SW480 (cell line): Measurements from ENCODE around the gene TRABD2B.

ENCODE experiments used
- DNase-seq: peaks from one replicate; pipeline ENCODE4 v3.0.0-alpha.2; 2016; ENCODE audit warnings: low spot score

Gene TRABD2B

DNA sequence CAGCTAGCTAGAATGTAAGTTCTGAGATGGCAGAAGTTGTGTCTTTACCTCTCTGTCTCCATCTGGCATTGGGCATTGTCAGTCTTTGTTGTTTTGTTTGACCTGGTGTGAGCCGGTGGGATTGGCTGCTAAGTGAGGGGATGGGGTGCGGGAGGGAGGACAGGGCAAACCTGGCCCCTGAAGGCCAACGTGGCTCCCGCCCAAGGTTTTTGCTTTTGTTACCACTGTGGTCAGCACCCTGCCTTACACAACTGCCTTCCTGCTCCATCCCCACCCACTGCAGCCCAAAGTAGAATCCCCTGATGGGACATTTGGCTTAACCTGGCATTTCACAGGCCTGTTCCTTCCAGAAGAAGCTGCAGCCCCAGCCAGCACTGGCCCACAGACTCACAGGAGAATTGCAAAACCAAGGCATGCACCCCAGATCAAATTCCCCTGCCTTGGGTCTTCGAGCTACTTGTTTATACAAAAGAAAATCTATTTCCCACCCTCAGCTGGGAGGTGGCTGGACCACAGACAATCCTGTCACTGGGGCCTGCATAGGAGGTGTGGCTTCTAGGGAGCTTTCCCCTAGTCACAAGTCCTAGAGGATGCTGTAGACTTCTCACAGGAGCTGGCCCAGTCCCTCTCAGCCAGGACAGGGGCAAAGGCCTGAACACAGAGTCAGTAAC lies 147.5 kb downstream of the TRABD2B start:
- no peak for DNase-seq

DNA sequence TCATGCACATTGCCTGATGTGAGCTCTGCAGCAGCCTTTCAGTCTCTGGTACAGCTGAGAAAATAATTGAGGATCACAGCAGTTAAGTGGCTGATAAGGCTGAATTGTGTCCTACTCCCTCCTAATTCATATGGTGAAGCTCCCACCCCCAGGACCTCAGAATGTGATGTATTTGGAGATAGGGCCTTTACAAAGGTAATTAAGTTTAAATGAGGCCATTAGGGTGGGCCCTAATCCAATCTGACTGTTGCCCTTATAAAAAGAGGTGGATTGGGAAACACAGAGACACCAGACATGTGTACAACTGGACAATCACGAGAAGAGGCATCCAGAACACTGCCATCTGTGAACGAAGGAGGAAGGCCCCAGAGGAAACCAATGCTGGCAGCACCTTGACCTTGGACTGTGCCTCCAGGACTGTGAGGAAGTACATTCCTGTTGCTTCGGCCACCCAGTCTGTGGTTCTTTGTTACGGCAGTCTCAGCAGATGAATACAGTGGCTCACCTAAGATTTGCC lies 148.1 kb downstream of the TRABD2B start:
- DNase-seq = no peak

DNA sequence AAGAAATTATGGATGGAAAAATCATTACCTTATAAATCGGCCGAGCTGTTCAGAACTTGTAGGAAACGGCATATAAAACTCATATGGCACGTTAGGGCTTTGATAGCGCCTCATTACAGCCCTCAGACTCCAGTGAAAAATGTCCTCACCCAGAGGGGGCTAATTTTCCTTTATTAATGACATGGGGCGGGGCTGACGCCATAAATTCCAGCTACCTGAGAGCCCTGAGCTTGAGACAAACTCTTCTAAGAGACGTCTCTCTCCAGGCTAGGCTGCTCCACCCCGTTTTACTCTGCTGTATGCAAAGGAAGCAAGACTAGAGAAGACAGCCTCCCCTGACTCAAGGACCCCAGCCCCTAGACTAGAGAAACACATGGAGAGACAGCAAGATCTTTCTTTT lies 149.4 kb downstream of the TRABD2B start:
- DNase-seq = no peak

DNA sequence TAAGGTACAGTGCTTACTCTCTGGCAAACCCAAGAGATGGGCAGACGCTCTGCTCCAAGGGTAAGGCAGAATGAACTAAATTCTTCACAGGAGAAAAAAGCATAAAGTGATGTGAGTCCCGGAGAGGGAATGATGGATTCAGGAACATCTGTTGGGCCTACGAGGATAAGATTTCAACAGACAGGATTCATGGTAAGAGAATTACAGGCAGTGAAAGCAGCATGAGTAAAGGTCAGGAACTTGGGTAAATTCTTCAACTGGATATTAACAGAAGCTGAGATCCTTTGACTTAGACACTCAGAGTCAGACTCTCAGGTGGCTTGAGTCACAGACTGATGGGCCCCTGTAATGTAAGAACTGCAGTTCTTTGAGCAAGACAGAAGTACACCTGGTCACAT lies 152.6 kb downstream of the TRABD2B start:
- DNase-seq = no peak

DNA sequence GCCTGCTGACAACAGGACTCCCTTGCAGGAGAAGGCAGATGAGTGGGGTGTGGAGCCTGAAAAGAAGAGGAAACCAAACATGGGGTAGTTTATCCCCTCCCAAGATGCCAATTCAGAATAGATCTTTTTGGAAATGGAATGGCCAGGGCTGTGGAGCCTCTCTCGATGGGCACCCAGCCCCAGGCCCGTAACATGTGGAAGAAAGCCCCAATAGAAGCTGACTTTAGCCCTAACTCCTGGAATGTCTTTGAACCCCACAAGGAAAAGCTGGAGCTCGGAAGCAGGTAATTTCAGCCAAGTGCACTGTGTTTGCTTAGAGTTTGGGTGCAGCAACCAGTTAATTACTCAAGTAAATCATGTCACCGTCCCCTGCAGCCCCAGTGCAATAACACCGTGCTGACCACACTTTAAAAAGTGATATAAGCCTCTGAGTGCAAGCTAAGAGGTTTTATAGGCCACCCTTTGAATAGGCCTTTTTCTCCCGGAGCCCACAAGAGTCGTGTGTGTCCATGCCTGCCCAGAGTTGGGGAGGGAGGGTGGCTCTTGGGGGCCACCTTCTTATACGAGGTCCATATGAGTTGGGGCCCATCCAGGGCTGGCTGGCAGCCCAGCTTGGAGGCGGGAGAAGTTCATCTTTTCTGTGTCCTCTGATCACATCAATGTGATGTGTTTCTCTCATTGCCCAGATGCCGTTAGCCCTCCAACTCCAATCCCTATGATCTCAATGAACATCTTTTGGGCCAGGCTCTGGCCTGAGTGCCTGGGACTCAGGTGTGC lies 153.2 kb downstream of the TRABD2B start:
- no peak for DNase-seq

DNA sequence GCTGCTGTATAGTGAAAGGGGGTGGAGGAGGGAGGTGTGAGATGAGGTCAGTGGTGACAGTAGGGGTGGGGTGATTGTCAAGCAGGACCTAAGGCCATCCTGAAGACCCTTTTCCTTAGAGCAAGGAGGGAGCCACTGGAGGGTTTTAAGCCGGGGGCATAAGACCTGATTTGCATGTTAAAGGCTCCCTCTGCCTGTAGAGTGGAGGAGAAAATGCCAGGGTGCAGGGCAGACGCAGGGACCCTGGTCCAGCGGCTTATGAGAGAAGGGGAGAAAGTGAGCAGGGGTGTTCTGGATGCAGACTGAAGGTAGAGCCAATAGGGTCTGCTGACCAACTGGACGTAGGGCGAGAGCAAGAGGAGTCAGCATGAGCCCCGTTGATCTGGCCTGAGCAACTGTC lies 154.1 kb downstream of the TRABD2B start:
- DNase-seq = no peak

DNA sequence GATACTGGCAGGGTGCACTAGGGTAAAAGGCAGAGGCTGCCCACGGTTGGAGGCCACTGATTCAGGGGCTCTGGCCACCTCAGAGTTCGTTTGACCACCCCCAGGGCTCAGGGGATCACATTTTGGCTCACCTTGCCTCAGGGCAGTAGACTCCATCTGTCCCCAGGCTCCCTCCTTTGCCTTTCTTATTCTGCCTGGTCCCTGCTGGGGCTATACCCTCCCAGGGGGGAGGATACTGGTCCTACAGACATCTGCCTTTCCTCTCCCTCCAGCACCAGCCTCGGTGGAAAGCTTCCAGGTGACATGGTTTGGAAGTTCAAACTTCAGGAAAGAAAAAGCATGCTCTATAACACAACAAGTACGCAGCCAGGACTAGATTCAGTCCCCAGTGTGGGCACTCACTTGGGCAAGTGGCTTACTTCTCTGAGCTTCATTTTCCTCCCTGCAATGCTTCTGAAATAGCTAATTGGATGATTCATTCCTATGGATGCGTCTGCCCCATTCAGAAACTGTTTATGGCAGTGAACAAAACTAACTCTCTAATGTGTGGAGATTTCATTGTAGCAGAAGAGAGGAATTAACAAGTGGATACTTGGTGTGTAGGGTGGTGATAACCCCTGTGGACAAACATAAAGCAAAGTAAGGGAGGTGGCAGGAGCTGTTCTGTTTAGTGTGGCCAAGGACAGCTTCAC lies 154.8 kb downstream of the TRABD2B start:
- no peak for DNase-seq

DNA sequence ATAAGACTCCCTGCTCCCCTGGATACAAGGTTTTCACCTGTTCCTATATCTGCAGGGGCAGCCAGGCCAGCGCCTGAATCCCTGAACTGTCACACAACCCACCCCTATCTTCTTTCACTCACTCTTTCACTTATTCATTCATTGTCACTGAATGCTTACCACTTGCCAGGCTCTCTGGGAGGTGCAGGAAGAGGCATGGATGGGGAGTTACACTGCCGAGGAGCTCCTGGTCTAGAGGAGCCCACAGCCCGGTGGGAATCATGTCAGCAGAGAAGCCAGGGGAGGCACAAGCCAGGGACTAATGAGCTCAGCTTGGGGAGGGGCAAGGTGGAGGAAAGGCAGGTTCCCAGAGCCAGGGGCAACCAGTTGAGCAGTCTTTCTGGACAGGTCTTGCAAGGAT lies 155.8 kb downstream of the TRABD2B start:
- DNase-seq = no peak

DNA sequence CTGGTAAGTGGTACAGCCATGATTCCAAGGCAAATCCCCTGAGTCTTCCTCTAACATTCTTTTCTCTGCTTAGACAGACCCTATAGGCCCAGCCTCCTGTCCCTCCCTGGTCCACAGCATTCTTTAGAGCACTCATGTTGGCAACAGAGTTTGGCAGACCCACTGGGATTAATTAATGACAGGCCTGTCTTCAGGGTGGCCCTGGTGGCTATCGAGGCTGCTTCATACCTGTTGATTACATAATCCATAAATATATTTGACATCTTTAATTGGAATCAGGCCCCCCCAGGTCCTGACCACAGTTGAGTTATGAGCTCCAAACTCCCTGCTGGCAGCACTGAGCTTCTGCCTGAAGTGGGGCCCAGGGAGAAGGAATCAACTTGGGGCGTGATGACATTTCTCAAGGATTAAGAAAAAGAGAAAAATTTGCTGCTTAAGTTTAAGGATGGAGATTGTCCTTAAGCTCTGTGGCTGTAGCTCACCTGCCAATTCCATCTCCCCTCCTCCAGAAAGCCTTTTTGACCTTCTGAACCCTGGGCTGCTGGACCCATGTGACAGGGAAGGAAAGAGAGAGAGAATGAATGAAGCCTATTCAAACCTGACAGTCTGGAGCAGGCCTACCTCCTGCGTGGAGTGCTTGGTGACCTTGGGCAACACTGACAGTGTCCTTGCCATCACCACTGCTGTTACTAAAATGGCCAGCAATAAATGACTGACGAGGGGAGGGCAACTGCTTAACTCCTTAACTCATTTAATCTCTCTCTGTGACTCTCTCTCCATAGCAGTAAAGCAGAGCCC lies 156.6 kb downstream of the TRABD2B start:
- no peak for DNase-seq

DNA sequence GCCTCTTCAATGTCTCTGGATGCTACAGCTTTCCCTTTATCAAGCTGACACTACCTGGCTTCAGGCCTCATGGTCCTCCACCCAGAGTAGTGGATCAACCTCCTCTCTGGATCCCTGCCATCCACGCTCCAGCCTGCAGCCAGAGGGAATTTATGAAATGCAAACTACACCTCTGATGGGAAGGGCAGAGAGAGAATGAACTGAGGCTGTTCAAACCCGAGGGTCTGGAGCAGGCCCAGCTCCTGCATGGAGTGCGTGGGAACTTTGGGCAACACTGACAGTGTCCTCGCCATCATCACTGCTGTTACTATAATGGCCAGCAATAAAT lies 157.8 kb downstream of the TRABD2B start:
- DNase-seq = no peak

DNA sequence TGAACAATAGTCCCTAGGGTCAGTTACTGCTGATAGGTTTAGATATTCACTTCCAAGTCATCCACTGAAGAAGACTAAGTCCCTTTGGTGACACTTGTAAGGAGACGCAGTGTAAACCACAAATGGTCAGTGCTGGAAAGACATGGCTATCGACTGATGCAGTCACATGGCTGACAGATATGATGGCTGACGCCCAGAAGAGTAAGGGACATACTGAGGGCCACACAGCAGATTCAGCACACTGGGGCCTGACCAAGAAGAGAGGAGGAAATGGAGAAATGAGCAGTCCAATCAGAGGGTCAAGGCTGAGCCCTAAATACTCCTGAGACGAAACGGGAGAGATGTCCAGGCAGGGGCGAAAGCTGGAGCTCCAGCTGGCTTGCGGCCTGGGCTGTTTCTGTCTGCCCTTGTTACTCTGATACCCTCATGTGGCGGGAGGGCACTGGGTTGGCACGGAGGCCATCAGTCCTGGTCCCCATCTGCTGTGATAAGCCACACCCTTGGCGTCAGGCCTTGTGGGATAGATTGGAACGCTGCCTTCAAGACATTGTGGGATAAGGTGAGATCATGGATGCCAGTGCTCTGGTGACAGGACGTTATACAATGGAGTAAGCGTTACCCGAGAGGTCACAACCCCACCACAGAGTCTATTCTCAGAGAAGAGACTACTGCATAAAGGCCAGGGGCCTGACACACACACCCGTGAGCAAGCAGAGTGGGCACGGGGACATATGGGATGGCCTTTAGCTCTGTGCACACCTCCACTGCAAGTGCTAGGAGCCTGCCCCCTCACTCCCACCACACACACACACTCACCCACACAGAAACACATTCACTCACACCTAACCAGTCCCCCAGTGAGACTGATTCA lies 158.4 kb downstream of the TRABD2B start:
- DNase-seq = no peak

DNA sequence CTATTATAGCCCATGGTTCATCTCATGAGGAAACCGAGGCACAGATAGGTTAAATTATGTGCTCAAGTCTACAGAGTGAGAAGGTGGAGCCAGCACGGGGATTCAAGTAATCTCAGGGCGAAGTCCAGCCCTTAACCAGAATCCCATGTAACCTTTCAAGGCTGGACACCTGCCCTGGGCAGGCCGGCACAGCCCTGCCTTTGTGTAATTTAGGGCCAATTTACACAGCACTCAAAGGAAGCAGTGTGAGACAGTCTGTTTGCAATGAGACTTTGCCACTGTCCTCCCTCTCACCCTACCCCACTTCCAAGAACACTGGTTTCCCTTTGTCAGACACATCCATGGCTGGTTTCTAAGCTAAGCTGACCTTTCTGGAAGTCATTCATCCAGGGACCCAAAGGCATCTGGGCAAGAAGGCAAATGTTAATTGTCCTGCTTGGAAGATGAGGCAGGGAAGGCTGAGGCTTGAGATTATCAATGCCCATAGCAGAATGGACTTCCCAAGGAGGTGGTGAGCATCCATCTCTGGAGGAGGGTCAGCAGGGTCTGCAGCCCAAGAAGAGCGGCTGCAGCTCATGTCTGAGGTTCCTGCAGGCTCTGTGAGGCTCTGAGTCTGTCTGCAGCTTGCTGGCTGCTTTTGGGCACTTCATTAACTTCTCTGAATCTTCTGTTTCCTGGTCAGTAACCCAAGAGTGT lies 159.2 kb downstream of the TRABD2B start:
- DNase-seq = no peak

DNA sequence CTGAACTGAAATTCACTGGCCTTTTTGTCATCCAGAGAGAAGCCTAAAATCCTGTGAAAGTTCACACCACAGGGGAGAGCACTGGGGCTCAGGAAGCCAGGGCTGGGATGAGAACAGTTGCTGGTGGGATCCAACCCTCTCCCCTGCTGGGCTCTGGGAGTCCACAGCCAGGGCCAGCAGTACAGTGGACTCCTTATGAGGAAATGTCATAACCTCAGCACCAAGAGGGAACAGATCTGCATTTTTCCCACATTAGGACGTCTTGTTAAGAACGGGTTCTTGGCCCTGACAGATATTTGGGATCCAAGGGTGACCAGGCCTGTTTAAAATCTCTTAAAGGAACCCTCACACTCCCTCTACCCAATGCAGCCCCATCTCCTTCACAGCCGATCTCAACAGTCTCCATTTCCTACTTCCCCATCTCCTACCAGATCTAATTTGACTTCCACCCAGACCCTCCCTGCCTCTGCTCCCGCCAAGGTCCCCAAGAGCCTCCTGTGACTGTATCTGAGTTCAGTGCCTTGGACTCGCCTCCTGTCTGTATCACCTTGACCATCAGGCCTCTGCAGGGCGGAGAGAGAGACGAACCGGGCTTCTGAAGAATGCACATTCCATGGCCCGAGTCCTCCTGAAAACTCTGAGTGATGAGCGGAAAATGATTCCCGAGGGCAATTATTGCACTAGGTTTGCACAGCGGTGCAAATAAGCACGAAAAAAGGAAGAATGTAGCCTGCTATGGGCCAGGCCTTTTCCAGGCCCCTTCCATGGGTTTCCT lies 159.9 kb downstream of the TRABD2B start:
- no peak for DNase-seq

DNA sequence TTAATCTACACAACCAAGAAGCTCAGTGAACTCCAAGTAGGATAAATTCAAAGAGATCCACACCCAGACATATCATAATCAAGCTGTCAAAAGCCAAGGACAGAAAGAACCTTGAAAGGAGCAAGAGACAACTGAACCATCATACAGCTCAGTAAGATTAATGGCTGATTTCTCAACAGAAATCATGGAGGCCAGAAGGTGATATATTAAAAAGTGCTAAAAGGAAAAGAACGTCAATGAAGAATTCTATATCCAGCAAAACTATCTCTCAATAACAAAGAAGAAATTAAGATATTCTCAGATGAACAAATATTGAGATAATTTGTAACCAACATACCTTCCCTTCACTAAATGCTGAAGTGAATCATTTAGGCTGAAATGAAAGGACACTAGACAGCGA lies 161.8 kb downstream of the TRABD2B start:
- no peak for DNase-seq

DNA sequence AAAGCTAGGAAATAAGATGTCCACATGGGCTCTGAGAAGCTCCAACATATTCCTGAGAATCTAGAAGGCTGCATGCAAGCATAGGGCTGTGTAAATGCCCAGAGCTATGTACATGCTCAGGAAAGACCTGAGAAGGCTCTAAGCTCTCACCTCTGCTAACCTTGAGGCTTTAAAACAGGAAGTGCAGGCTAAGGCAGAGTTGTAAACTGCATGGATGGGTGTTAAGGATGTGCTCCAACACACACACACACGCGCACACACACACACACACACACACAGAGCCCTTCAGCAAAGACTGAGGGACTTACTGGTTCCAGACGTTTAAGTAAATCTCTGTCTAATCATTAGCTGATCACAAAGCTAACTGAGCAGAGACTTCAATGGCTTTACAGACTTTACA lies 162.9 kb downstream of the TRABD2B start:
- DNase-seq = no peak

DNA sequence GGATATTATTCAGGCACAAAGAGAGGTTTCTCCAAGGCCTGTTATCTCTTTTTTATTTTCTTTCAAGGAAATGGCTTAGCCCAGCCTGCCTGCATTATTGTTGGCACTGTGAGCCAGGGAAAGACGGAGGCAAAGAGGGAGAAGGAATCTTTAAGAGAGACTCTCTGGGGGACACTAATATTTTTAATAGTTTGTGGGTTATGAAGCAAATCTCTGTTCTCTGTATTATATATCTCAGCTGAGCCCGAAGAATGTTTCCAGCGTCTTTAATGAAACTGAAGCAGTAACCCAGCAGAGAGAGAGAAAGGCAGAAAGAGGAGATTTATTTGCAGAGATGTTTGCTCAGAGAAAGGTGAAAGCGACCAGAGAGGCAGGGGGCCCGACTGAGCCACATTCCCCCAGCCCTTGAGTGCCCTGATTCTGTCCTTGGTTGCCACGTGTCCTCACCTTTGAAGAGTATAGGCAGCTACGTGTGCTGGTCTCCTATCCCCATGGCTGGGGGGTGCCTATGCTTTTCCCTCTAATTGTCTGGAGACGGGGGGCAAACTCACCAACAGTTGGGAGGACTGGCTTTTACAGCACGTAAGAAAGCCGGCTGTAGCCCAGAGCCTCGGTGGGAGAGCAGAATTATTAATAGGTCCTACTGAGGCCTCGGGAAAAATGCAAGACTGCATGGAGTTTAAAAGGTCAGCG lies 166.4 kb downstream of the TRABD2B start:
- DNase-seq = no peak

DNA sequence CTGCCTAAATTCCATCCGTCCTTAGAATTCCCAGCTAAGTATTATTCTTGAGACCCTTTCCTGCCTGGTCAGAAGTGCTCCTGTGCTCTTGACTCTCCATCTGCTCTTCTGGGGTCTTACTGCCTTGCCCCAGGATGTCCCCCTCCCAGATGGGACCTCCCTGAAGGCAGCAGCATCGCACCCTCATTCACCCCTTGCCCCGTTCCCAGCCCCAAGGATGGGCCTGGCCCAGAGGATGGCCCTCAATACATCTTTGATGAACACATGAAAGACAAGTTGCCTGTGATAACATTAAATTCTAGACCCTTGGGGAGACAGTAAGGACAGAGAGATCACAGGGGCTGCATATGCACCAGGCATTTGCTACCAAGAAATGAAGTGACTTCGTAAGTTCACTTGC lies 167.2 kb downstream of the TRABD2B start:
- no peak for DNase-seq

DNA sequence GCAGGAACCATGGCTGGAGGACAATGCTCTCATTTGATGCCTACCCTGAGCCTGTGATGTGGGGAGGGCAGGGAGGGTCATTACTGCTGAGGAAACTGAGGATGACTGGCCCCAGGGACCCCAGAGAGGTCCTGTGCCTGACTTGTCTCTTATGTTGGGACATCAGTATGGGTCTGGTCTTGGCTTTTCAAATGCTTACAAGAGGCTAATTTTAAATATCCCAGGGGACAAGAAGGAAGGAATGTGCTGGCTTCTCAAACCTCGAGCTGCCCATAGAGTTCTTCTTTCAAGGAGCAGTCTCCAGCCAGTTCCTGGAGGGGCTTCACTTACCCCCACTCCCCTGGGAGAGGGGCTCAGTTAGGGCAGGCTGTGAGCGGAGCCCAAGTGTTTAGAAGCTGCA lies 168.2 kb downstream of the TRABD2B start:
- no peak for DNase-seq

DNA sequence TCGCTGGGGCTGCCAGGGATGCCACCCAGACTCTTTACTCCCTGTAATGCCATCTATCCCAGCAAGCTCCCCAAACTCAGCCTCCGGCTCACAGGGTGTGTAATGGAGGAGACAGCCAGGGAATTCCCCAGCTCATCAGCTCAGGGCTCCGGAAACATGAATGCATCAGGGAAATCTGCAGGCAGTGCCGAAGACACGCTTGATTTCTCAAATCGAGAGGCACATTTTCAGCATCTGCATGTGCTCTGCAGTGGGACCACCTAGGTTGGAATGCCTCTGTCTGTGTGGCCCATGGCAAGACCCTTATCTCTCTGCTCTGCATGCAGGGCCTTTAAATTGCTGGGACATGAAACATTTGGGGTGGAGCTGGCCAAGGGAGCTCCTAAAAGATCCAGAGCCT lies 170.1 kb downstream of the TRABD2B start:
- no peak for DNase-seq
